ENCODE results near the gene RPS6KB1.
"Not testable (repeated sequence)": the region's sequence is repeated elsewhere in the genome, so short reads cannot be mapped to it uniquely, and the experiment has no call there.

GRCh38 chr17:59930768-59931167 lies 37.8 kb downstream of the RPS6KB1 start:
- TF ChIP-seq CTCF, POLR2A, POLR2AphosphoS5 (IDR thresholded peaks at IDR 0.05): not testable (repeated sequence)
